Measurements from ENCODE around the gene PDE4D. TPM values are rescaled to one million over a fixed set of nuclear protein-coding genes. Genes with fewer than 3 reads are reported as not detected.

Gene PDE4D
- total RNA-seq, 2 donors from 2014 or later = 116 to 154 TPM

DNA sequence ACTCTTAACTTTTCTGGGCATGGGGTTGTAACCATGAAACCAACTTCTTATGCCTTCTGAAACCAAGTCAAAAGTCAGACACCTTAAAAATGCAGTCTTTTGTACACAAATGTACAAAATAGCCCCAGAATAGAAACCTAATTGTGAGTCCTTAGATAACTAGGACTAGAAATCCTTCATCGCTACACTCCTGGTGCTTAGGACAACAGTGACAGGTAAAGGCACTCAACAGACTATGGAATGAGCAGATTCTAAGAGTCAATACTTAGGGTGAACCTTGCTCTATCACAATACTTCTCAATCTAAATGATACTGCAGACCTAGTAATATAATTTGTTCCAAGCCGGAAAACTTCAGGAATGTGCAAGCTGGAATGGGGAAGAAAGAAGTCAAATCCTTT lies 163.7 kb downstream of the PDE4D start:
- H3K4me3 Mint-ChIP-seq = no peak overlapping the region
- H3K27me3 Mint-ChIP-seq (ENCODE audit: low read depth) = peaks cover 6% of the 10 kb centered on the region
- H3K4me1 Mint-ChIP-seq (ENCODE audit: low read depth) = no peaks in the 10 kb centered on the region
- H3K27ac Mint-ChIP-seq = no peak overlapping the region
- no peaks in the 10 kb centered on the region for H3K36me3 Mint-ChIP-seq (ENCODE audit: insufficient read depth in 2 of 2)
- ATAC-seq (replicated peaks in 1 of 2) (no peak), DNase-seq (no peak)
- H3K9me3 Mint-ChIP-seq = no peaks in the 10 kb centered on the region

DNA sequence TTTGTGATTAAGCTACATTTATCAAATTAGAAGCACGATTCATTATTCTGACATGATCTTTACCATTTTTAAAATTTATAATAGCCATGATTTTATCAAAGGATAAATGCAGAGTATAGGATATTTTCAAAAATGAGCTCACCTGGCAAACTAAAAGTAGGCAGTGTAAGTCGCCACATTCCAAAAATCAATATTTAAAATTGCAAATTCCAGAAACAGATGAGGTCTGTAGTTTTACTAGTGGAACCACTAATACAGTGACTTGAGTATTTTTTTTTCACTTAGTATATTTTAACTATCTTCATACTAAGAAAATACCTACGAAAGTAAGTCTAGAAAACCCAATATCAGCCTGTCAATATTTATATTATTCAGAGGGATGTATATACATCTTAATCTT lies 164.2 kb downstream of the PDE4D start:
- no peak overlapping the region for H3K27ac Mint-ChIP-seq
- ATAC-seq (replicated peaks in 1 of 2) (no peak), DNase-seq (no peak)
- no peaks in the 10 kb centered on the region for H3K9me3 Mint-ChIP-seq
- no peaks in the 10 kb centered on the region for H3K4me1 Mint-ChIP-seq (ENCODE audit: low read depth)
- peaks cover 6% of the 10 kb centered on the region for H3K27me3 Mint-ChIP-seq (ENCODE audit: low read depth)
- H3K36me3 Mint-ChIP-seq (ENCODE audit: insufficient read depth in 2 of 2) = no peaks in the 10 kb centered on the region
- H3K4me3 Mint-ChIP-seq = no peak overlapping the region

DNA sequence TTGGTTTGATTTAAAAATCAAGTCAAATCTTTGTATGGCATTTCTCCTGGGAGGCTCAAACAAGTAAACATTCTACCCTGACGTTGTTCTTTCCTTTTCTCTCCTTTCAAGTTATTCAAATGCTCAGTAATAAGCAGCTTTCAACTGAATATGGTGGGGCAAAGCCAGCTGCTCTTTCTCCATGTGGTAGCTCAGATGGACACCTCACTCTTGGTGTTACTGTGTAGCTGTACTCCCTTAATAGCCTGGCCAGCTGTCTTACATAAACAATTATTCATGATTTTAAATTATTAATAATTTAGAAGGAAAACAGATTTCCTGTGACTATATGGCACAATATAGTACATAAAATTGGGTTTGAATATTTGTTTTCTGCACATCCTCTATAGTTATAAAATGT lies 165.2 kb downstream of the PDE4D start:
- no peaks in the 10 kb centered on the region for H3K36me3 Mint-ChIP-seq (ENCODE audit: insufficient read depth in 2 of 2)
- H3K4me3 Mint-ChIP-seq = no peak overlapping the region
- ATAC-seq (replicated peaks in 1 of 2) (no peak), DNase-seq (no peak)
- no peaks in the 10 kb centered on the region for H3K4me1 Mint-ChIP-seq (ENCODE audit: low read depth)
- peaks cover 6% of the 10 kb centered on the region for H3K27me3 Mint-ChIP-seq (ENCODE audit: low read depth)
- H3K9me3 Mint-ChIP-seq = no peaks in the 10 kb centered on the region
- H3K27ac Mint-ChIP-seq = no peak overlapping the region

DNA sequence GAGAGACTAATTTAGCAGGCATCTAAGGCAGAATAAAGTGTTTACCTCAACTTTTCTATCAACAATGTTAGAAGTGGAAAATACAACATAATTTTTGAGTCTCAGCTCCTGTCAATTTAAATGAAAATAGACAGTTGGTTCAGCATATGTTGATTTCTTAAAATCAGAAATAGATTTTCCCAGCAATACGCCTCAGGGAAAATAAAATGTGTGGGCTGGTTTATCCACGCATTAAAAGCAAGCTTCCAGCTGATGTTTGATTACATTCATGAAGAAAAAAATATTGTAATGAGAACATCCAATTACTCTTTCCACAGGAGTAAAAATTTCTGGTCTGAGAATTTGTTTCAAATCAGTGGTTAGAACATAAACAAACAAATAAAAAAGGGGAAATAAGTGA lies 166.3 kb downstream of the PDE4D start:
- Mint-ChIP-seq H3K27ac (no peak overlapping the region), H3K4me1 (ENCODE audit: low read depth) (no peaks in the 10 kb centered on the region), H3K36me3 (ENCODE audit: insufficient read depth in 2 of 2) (no peaks in the 10 kb centered on the region), H3K9me3 (no peaks in the 10 kb centered on the region), H3K4me3 (no peak overlapping the region), H3K27me3 (ENCODE audit: low read depth) (peaks cover 6% of the 10 kb centered on the region)
- ATAC-seq (replicated peaks in 1 of 2) (no peak), DNase-seq (no peak)

DNA sequence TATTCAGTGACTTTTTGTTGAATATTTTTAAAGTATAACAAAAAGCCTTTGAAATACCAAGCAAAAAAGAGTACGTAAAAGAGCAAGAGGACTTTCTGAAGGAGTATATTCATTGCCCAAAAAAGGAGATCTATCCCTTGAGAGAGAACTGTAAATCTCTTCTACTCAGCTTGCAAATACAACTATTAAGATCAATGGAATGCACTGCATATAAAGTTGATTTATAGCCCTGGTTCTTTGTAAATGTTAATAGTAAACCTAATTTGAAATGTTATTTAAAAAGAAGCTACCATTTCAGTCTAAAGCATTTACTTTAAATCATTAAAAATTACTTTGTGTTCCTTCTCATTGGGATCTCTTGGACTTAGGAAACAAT lies 168.1 kb downstream of the PDE4D start:
- no peaks in the 10 kb centered on the region for H3K4me1 Mint-ChIP-seq (ENCODE audit: low read depth)
- H3K4me3 Mint-ChIP-seq = no peak overlapping the region
- H3K36me3 Mint-ChIP-seq (ENCODE audit: insufficient read depth in 2 of 2) = no peaks in the 10 kb centered on the region

DNA sequence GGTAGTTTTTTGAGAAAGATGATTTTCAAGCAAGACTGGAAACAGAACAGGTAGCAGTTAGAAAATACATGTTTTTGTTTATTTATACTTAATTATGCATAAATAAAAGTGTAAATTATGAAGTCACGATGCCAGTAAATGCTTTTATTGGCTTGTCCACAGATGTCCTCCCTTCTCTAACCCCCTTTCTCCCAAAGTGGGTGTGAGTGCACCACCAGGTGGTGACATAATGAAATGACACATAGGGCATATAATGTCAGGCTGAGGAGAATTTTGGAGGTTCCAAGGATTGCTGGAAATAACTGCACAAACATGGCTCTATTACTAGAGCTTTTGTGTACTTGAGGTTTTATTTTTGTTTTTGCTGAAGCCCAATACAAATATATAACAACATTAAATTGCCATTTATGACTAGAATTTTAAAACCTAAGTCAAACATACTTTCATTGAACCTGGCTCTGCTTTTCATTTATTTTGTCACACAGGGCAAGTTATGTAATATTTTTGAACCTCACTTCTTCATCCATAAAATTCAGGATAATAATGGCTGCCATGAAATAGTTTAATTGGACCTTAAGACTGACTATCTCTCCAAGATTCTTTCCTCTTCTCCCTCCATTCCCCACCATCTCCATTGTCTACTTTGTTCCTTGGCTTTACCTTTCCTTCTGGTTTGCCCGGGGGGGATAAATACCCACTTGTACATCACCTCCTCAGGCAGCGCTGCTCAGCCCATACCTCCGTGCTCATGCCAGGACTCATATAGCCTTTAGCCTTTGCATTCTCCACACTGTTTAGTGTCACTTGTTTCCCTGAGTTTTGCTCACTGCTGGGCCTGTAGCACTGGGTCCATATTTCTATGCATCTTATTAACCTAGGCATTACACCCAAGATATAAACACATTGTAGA lies 168.8 kb downstream of the PDE4D start:
- Mint-ChIP-seq H3K36me3 (ENCODE audit: insufficient read depth in 2 of 2) (no peaks in the 10 kb centered on the region), H3K4me1 (ENCODE audit: low read depth) (no peaks in the 10 kb centered on the region), H3K27ac (no peak overlapping the region), H3K4me3 (no peak overlapping the region), H3K9me3 (no peaks in the 10 kb centered on the region), H3K27me3 (ENCODE audit: low read depth) (no peaks in the 10 kb centered on the region)
- peak in 1 of 2 donors; percentile 44 for ATAC-seq (replicated peaks in 1 of 2)
- DNase-seq = peak; percentile 15 to 32

More for the DNA sequence above, 168.1 kb downstream of the PDE4D start:
- DNase-seq = no peak
- Mint-ChIP-seq H3K9me3 (no peaks in the 10 kb centered on the region), H3K27ac (no peak overlapping the region), H3K27me3 (ENCODE audit: low read depth) (no peaks in the 10 kb centered on the region)
- no peak for ATAC-seq (replicated peaks in 1 of 2)

DNA sequence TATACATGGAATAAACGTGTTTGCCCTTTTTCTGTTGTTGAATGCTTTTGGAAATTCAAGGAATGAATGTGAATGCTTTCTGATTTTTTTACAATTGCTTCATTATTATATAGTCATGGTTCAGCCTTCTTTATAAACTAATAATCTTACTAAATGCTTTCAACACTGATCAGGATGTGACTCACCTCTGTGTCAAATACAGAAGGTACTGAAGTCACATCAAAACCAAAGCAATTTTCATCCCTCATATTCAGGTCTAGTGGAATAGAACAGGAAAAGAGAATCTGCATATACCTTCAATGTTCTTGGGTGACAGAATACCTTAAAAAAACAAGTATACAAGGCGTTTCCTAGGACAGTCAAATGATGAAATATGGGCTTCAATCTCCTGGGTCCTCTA lies 170.7 kb downstream of the PDE4D start:
- Mint-ChIP-seq H3K27ac (no peak overlapping the region), H3K36me3 (ENCODE audit: insufficient read depth in 2 of 2) (no peaks in the 10 kb centered on the region), H3K4me1 (ENCODE audit: low read depth) (no peaks in the 10 kb centered on the region), H3K9me3 (no peaks in the 10 kb centered on the region), H3K4me3 (no peak overlapping the region), H3K27me3 (ENCODE audit: low read depth) (no peaks in the 10 kb centered on the region)
- ATAC-seq (replicated peaks in 1 of 2) = peak in 1 of 2 donors; percentile 35
- no peak for DNase-seq

DNA sequence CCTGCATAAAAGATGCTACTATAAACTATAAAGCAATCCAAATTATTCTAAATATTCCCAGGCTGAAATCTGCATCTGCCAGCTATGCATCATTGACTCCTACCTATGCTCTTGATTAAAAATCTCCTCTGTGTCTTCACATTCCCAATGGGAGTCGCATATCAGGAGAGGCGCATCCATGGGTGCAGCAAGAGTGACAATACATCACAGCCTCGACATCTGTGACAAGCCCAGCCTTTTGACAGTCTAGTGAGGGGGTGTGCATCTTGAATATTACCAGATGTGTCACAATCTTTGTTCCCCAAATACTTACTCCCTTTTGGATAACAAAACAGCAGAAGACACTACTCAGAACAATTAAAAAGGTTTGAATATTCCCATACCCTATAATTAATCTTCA lies 171.8 kb downstream of the PDE4D start:
- no peak overlapping the region for H3K27ac Mint-ChIP-seq
- H3K4me3 Mint-ChIP-seq = no peak overlapping the region
- no peaks in the 10 kb centered on the region for H3K4me1 Mint-ChIP-seq (ENCODE audit: low read depth)
- DNase-seq (no peak), ATAC-seq (replicated peaks in 1 of 2) (no peak)
- H3K36me3 Mint-ChIP-seq (ENCODE audit: insufficient read depth in 2 of 2) = no peaks in the 10 kb centered on the region
- H3K9me3 Mint-ChIP-seq = no peaks in the 10 kb centered on the region
- no peaks in the 10 kb centered on the region for H3K27me3 Mint-ChIP-seq (ENCODE audit: low read depth)

DNA sequence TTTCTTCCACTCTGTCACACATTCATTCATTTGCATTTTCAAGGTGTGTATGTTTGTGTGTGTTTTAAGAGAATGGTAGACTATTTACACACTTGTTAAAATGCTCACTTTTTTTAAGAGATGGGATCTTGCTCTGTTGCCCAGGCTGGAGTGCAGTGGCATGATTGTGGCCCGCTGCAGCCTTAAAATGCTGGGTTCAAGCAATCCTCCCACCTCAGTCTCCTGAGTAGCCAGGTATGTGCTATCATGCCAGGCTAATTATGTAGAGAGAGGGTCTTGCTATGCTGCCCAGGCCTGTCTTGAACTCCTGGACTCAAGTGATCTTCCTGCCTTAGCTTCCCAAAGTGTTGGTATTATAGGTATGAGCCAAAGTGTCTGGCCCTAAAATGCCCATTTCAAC lies 173.5 kb downstream of the PDE4D start:
- Mint-ChIP-seq H3K4me1 (ENCODE audit: low read depth) (no peaks in the 10 kb centered on the region), H3K4me3 (no peak overlapping the region)

DNA sequence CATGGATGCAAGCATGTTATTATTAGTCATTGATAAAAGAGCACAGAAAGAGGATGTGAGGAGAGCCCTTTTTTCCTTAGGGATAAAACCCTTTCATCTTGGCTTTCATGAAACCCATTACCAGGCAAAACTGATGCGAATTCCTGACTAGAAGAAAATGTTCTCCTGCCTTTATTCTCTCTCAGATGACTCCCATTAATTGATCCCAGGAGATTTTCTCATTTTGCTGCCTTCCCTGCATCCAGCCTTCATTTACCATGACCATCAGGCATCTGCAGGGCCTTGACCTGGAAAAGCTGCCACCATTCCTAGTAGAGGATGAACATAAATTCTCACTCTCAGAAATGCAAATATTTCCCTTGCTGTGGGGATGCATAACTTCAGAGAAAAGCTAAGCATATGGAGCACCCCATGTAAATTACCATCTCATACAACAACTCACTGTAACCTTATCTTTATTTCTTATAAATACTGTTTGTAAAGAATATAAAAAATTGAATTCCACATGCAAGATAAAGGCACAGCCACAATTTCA lies 176.5 kb downstream of the PDE4D start:
- H3K36me3 Mint-ChIP-seq (ENCODE audit: insufficient read depth in 2 of 2) = peaks cover 0 to 2% of the 10 kb centered on the region in 2 donors
- no peak overlapping the region for H3K27ac Mint-ChIP-seq
- H3K9me3 Mint-ChIP-seq = peaks cover 1 to 3% of the 10 kb centered on the region in 2 donors
- ATAC-seq (replicated peaks in 1 of 2) (no peak), DNase-seq (no peak)
- no peak overlapping the region for H3K4me3 Mint-ChIP-seq
- no peaks in the 10 kb centered on the region for H3K27me3 Mint-ChIP-seq (ENCODE audit: low read depth)
- no peaks in the 10 kb centered on the region for H3K4me1 Mint-ChIP-seq (ENCODE audit: low read depth)

More for the DNA sequence above, 173.5 kb downstream of the PDE4D start:
- H3K36me3 Mint-ChIP-seq (ENCODE audit: insufficient read depth in 2 of 2) = no peaks in the 10 kb centered on the region
- no peak for ATAC-seq (replicated peaks in 1 of 2)
- H3K9me3 Mint-ChIP-seq = no peaks in the 10 kb centered on the region
- H3K27ac Mint-ChIP-seq = no peak overlapping the region
- no peak for DNase-seq
- no peaks in the 10 kb centered on the region for H3K27me3 Mint-ChIP-seq (ENCODE audit: low read depth)

DNA sequence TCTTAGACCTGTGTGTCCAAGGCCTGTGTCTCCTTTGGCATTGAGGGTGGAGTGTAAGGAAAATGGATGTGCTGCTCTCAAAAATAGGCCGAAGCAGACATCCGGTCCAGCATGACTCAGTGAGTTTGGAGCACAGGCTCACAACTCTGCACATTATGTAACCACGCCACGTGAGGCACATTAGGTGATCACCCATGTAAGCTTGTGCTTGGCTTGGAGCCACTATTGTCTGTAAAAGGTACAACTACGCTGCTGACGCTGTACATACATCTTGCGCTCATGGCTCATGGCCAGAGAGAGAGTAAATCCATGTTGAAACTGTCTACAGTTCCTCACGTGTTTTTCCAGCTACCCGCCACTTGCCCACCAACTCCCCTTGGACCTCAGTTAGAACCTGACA lies 177.5 kb downstream of the PDE4D start:
- H3K27me3 Mint-ChIP-seq (ENCODE audit: low read depth) = no peaks in the 10 kb centered on the region
- peaks cover 1 to 3% of the 10 kb centered on the region in 2 donors for H3K9me3 Mint-ChIP-seq
- no peaks in the 10 kb centered on the region for H3K4me1 Mint-ChIP-seq (ENCODE audit: low read depth)
- H3K4me3 Mint-ChIP-seq = no peak overlapping the region
- ATAC-seq (replicated peaks in 1 of 2) (no peak), DNase-seq (no peak)
- no peak overlapping the region for H3K27ac Mint-ChIP-seq
- H3K36me3 Mint-ChIP-seq (ENCODE audit: insufficient read depth in 2 of 2) = peaks cover 0 to 2% of the 10 kb centered on the region in 2 donors

DNA sequence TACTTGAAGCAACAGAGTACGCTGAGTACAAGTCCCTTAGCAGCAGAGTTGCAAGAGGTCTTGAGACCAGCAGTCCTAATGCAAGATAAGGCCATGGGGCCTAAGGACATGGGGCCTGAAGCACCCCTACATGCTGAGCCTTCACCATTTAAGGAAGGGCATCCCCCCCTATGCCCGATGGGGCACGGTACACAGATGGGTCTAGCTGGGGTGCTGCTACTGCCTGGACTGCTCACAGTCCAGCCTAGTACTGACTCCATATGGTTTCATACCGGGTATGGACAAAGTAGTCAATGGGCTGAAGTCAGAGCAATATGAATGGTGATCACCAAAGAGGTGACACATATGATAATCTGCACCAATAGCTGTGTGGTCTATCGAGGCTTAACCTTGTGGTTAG lies 178.3 kb downstream of the PDE4D start:
- H3K9me3 Mint-ChIP-seq = peaks cover 1 to 3% of the 10 kb centered on the region in 2 donors
- H3K4me1 Mint-ChIP-seq (ENCODE audit: low read depth) = no peaks in the 10 kb centered on the region
- H3K27me3 Mint-ChIP-seq (ENCODE audit: low read depth) = no peaks in the 10 kb centered on the region
- H3K4me3 Mint-ChIP-seq = no peak overlapping the region
- peaks cover 0 to 2% of the 10 kb centered on the region in 2 donors for H3K36me3 Mint-ChIP-seq (ENCODE audit: insufficient read depth in 2 of 2)
- H3K27ac Mint-ChIP-seq = no peak overlapping the region
- no peak for ATAC-seq (replicated peaks in 1 of 2)
- no peak for DNase-seq

DNA sequence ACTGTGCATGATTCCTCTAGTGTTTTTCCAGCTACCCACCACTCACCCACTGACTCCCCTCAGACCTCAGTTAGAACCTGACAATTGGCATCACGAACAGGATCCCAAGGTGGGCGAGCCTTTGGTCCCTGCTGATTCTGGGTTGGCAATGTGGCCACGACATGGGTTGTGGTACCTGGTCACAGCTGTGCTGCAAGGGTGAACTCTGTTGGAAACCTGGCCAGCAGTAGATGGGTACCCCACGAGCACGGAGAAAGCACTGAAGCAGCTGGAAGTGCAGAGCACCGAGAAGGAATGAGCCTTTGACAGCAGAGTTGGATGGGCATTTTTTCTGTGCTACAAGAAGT lies 180.1 kb downstream of the PDE4D start:
- Mint-ChIP-seq H3K36me3 (ENCODE audit: insufficient read depth in 2 of 2) (peaks cover 0 to 2% of the 10 kb centered on the region in 2 donors), H3K9me3 (peaks cover 1 to 3% of the 10 kb centered on the region in 2 donors), H3K4me3 (no peak overlapping the region), H3K27me3 (ENCODE audit: low read depth) (no peaks in the 10 kb centered on the region), H3K27ac (no peak overlapping the region), H3K4me1 (ENCODE audit: low read depth) (no peaks in the 10 kb centered on the region)
- no peak for DNase-seq
- ATAC-seq (replicated peaks in 1 of 2) = no peak

Data from activated T-cell treated with anti-CD3 and anti-CD28 coated beads, Interleukin-2, amount 50 U/mL, for 72 hours (primary cell).